HepG2 (cell line): ENCODE measurements around the gene GNG12. TPM values are rescaled to one million over a fixed set of nuclear protein-coding genes. Genes with fewer than 3 reads are reported as not detected.

Experiments used
- BCL6 ChIP-seq: IDR thresholded peaks from 2 replicates; pipeline ENCODE4 v1.6.1; 2016; ENCODE audit warnings: missing genetic modification reagents, missing compliant biosample characterization
- CREM ChIP-seq, 2 experiments: sonication (generic) in 1 of 2; formaldehyde crosslinking in 1 of 2; IDR thresholded peaks; 2 replicates each; pipeline versions ENCODE4 v1.4.0 to v1.6.1; 2016 to 2020; ENCODE audit warnings: antibody characterized with exemption in 1 of 2, mild to moderate bottlenecking in 1 of 2, missing genetic modification reagents in 1 of 2
- DPF2 ChIP-seq: sonication (generic); formaldehyde crosslinking; IDR thresholded peaks from 2 replicates; pipeline ENCODE4 v1.4.0; 2020; ENCODE audit warnings: mild to moderate bottlenecking, low read depth, missing genetic modification reagents, borderline replicate concordance
- FOXA1 ChIP-seq, 2 experiments: fragments of 450-650 bp in 1 of 2; sonication (generic) in 1 of 2; formaldehyde crosslinking in 1 of 2; IDR thresholded peaks; 2 replicates each; pipeline versions ENCODE4 v1.4.0 to v1.6.1; 2016 to 2020; ENCODE audit warnings: missing genetic modification reagents in 1 of 2
- GABPA ChIP-seq, 2 experiments: IDR thresholded peaks; 2 replicates each; pipeline ENCODE4 v1.6.1; 2011 to 2016; ENCODE audit warnings: low read depth in 2 of 2, low read length in 1 of 2, missing biosample characterization in 1 of 2, missing genetic modification characterization in 1 of 2
- KDM5A ChIP-seq: fragments of 200-600 bp; sonication (generic); IDR thresholded peaks from 2 replicates; pipeline ENCODE4 v1.7.0; 2018; ENCODE audit warnings: antibody characterized with exemption, mild to moderate bottlenecking, low read length, borderline replicate concordance
- RXRB ChIP-seq: IDR thresholded peaks from 2 replicates; pipeline ENCODE4 v1.6.1; 2016; ENCODE audit warnings: borderline replicate concordance, missing genetic modification reagents, missing compliant biosample characterization
- SOX5 ChIP-seq: IDR thresholded peaks from 2 replicates; pipeline ENCODE4 v1.6.1; 2016; ENCODE audit warnings: borderline replicate concordance
- TFE3 ChIP-seq: IDR thresholded peaks from 2 replicates; pipeline ENCODE4 v1.6.1; 2016
- ZNF740 ChIP-seq: sonication (generic); formaldehyde crosslinking; IDR thresholded peaks from 2 replicates; pipeline ENCODE4 v1.4.0; 2020; ENCODE audit warnings: missing genetic modification reagents
- ZNF747 ChIP-seq: sonication (generic); formaldehyde crosslinking; IDR thresholded peaks from 2 replicates; pipeline ENCODE4 v1.8.1; 2023; ENCODE audit warnings: missing genetic modification reagents, mild to moderate bottlenecking, borderline replicate concordance
- polyA plus RNA-seq, 8 experiments: library from polyadenylated mRNA; depleted of rRNA in 3 of 8; stranded (reverse) in 7 of 8; unstranded in 1 of 8; fragments of >200 nt; fragmentation: Illumina TruSeq in 4 of 8; extraction: Trizol in 4 of 8; gene quantifications; 2 replicates each; pipeline versions ENCODE4 v1.2.1 to v1.2.3, GENCODE V29; 2011 to 2016; ENCODE audit warnings: low read depth in 4 of 8, missing spikeins in 1 of 8, mixed read lengths in 1 of 8; ENCODE audit not compliant: insufficient read depth in 1 of 8
- total RNA-seq, 5 experiments: library from RNA; depleted of rRNA; stranded (reverse); fragments of >200 nt; fragmentation: Illumina TruSeq; extraction: Trizol; gene quantifications; 2 replicates each; pipeline ENCODE4 v1.2.3, GENCODE V29; 2016; ENCODE audit warnings: low read depth in 1 of 5
- TF ChIP-seq, protein P1 (sequence below): IDR thresholded peaks from 2 replicates; pipeline ENCODE4 v1.6.1; 2016; ENCODE audit warnings: low read depth, control low read depth
- TF ChIP-seq, protein P2 (sequence below): IDR thresholded peaks from 2 replicates; pipeline ENCODE4 v1.6.1; 2012; ENCODE audit warnings: low read depth, low read length, improper control_type of control experiment
- TF ChIP-seq, protein P3 (sequence below): IDR thresholded peaks from 2 replicates; pipeline ENCODE4 v1.6.1; 2016; ENCODE audit warnings: low read depth, missing genetic modification reagents, missing compliant biosample characterization
- TF ChIP-seq, protein P4 (sequence below): sonication (generic); formaldehyde crosslinking; IDR thresholded peaks from 2 replicates; pipeline ENCODE4 v1.4.0; 2020; ENCODE audit warnings: missing genetic modification reagents

GNG12 gene
- total and polyA plus RNA-seq, 2 of the 13 experiments (the other 11 are each of a cell fraction or from before 2014, with no cell fraction given), result 0.11 TPM

DNA sequence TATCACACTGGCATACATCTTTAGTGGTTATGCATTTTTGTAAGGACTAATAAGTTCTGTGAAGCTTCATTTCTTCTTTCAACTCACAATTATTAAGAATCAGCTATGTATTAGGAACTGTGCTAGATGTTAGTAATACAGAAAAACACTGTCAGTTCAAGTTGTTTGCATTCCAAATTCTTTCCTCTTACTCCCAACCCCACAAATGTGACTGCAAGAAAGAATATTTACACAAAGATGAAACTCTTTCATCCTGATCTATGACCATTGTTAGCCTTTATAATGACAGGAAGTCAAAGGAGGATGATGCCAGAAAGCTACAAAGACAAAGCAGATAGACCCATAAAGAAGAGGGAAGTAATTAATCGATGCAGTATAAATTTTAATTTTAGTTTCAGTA, 169.2 kb downstream of the GNG12 start (continued):
- TF ChIP-seq, protein P1, sequence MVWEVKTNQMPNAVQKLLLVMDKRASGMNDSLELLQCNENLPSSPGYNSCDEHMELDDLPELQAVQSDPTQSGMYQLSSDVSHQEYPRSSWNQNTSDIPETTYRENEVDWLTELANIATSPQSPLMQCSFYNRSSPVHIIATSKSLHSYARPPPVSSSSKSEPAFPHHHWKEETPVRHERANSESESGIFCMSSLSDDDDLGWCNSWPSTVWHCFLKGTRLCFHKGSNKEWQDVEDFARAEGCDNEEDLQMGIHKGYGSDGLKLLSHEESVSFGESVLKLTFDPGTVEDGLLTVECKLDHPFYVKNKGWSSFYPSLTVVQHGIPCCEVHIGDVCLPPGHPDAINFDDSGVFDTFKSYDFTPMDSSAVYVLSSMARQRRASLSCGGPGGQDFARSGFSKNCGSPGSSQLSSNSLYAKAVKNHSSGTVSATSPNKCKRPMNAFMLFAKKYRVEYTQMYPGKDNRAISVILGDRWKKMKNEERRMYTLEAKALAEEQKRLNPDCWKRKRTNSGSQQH (CRISPR knock-in tag), result no peak
- TF ChIP-seq KDM5A (no peak), RXRB (peak; percentile 79), SOX5 (CRISPR knock-in tag) (peak; percentile 100), FOXA1 (IDR thresholded peaks at IDR 0.05) (peak; percentile 61; the same call in 1 of the 2 replicates), FOXA1 (CRISPR knock-in tag; IDR thresholded peaks at IDR 0.05) (peak; percentile 85), GABPA (IDR thresholded peaks at IDR 0.05; ENCODE audit: low read depth, low read length) (no peak), GABPA (CRISPR knock-in tag; IDR thresholded peaks at IDR 0.05; ENCODE audit: low read depth) (peak; percentile 39; the same call in 1 of the 2 replicates), ZNF747 (CRISPR knock-in tag) (no peak), CREM (IDR thresholded peaks at IDR 0.05) (peak; percentile 76), CREM (CRISPR knock-in tag; IDR thresholded peaks at IDR 0.05) (no peak), DPF2 (CRISPR knock-in tag) (peak; percentile 71; the same call in 1 of the 2 replicates), BCL6 (peak; percentile 59; the same call in 1 of the 2 replicates), ZNF740 (CRISPR knock-in tag) (no peak), TFE3 (peak; percentile 62)
- TF ChIP-seq, protein P2, sequence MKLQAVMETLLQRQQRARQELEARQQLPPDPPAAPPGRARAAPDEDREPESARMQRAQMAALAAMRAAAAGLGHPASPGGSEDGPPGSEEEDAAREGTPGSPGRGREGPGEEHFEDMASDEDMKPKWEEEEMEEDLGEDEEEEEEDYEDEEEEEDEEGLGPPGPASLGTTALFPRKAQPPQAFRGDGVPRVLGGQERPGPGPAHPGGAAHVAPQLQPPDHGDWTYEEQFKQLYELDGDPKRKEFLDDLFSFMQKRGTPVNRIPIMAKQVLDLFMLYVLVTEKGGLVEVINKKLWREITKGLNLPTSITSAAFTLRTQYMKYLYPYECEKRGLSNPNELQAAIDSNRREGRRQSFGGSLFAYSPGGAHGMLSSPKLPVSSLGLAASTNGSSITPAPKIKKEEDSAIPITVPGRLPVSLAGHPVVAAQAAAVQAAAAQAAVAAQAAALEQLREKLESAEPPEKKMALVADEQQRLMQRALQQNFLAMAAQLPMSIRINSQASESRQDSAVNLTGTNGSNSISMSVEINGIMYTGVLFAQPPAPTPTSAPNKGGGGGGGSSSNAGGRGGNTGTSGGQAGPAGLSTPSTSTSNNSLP, result peak; percentile 82
- TF ChIP-seq, protein P3, sequence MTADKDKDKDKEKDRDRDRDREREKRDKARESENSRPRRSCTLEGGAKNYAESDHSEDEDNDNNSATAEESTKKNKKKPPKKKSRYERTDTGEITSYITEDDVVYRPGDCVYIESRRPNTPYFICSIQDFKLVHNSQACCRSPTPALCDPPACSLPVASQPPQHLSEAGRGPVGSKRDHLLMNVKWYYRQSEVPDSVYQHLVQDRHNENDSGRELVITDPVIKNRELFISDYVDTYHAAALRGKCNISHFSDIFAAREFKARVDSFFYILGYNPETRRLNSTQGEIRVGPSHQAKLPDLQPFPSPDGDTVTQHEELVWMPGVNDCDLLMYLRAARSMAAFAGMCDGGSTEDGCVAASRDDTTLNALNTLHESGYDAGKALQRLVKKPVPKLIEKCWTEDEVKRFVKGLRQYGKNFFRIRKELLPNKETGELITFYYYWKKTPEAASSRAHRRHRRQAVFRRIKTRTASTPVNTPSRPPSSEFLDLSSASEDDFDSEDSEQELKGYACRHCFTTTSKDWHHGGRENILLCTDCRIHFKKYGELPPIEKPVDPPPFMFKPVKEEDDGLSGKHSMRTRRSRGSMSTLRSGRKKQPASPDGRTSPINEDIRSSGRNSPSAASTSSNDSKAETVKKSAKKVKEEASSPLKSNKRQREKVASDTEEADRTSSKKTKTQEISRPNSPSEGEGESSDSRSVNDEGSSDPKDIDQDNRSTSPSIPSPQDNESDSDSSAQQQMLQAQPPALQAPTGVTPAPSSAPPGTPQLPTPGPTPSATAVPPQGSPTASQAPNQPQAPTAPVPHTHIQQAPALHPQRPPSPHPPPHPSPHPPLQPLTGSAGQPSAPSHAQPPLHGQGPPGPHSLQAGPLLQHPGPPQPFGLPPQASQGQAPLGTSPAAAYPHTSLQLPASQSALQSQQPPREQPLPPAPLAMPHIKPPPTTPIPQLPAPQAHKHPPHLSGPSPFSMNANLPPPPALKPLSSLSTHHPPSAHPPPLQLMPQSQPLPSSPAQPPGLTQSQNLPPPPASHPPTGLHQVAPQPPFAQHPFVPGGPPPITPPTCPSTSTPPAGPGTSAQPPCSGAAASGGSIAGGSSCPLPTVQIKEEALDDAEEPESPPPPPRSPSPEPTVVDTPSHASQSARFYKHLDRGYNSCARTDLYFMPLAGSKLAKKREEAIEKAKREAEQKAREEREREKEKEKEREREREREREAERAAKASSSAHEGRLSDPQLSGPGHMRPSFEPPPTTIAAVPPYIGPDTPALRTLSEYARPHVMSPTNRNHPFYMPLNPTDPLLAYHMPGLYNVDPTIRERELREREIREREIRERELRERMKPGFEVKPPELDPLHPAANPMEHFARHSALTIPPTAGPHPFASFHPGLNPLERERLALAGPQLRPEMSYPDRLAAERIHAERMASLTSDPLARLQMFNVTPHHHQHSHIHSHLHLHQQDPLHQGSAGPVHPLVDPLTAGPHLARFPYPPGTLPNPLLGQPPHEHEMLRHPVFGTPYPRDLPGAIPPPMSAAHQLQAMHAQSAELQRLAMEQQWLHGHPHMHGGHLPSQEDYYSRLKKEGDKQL (CRISPR knock-in tag), result peak; percentile 67; the same call in 1 of the 2 replicates
- TF ChIP-seq, protein P4, sequence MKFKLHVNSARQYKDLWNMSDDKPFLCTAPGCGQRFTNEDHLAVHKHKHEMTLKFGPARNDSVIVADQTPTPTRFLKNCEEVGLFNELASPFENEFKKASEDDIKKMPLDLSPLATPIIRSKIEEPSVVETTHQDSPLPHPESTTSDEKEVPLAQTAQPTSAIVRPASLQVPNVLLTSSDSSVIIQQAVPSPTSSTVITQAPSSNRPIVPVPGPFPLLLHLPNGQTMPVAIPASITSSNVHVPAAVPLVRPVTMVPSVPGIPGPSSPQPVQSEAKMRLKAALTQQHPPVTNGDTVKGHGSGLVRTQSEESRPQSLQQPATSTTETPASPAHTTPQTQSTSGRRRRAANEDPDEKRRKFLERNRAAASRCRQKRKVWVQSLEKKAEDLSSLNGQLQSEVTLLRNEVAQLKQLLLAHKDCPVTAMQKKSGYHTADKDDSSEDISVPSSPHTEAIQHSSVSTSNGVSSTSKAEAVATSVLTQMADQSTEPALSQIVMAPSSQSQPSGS (CRISPR knock-in tag), result 0 out of 2 replicates have a peak, but pooled peaks have one; percentile 22
